Neural crest cell (in vitro differentiated cells): ENCODE results near the gene ASB3. TPM values are rescaled to one million over a fixed set of nuclear protein-coding genes. Genes with fewer than 3 reads are reported as not detected.
A peak's percentile ranks its signal among the peaks of the same experiment; 100 is the strongest.

Experiments used
- DNase-seq: peaks from one replicate; pipeline ENCODE4 v3.0.0; 2021; ENCODE audit warnings: low read depth, mixed read lengths, low spot score
- H3K27ac Mint-ChIP-seq: one replicate; pipeline ENCODE4 v1.8.0; 2021; ENCODE audit warnings: mild to moderate bottlenecking, mixed read lengths; ENCODE audit not compliant: unreplicated experiment
- H3K27me3 Mint-ChIP-seq: 2 replicates; pipeline ENCODE4 v1.8.0; 2021; ENCODE audit warnings: low read depth, mild to moderate bottlenecking, mixed read lengths
- H3K36me3 Mint-ChIP-seq: 2 replicates; pipeline ENCODE4 v1.8.0; 2021; ENCODE audit warnings: low read depth, mild to moderate bottlenecking, mixed read lengths
- H3K4me1 Mint-ChIP-seq: 2 replicates; pipeline ENCODE4 v1.8.0; 2021; ENCODE audit warnings: mixed read lengths
- H3K4me3 Mint-ChIP-seq: one replicate; pipeline ENCODE4 v1.8.0; 2021; ENCODE audit warnings: mild to moderate bottlenecking, mixed read lengths
- H3K9me3 Mint-ChIP-seq: 2 replicates; pipeline ENCODE4 v1.8.0; 2021; ENCODE audit warnings: mixed read lengths
- total RNA-seq: library from RNA; stranded (reverse); gene quantifications from 2 replicates; pipeline ENCODE4 v1.2.1, GENCODE V29; 2021
- TF ChIP-seq, protein P1 (sequence below): fragments of 200-600 bp; sonication (generic); conservative IDR thresholded peaks from 2 replicates; pipeline ENCODE4 v1.5.0; 2021; ENCODE audit warnings: antibody characterized with exemption, mild to moderate bottlenecking

Gene ASB3
- total RNA-seq, 1 donor from 2014 or later = 36.8 TPM

DNA sequence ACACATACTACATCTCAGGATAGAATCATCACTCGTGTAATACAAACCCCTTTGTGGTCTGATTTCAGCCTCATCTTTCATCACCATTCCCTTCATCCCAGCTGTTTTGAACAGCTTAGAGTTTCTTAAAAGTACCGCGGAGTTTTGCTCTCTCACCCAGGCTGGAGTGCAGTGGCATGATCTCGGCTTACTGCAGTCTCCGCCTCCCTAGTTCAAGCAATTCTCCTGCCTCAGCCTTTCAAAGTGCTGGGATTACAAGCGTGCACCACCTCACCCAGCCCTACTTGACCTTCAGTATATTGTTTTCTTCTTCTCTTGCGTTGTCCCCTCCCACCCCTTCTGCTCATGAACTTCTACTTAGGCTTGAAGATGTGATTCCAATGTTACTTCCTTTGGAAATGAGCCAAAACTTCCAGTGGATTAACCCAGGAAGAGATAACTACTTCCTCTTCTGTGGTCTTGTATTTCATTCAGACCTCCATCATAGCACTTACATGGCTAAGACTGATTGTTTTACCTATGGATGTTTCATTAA, 15.9 kb upstream of the ASB3 start:
- Mint-ChIP-seq H3K4me3 (no peak overlapping the region), H3K9me3 (no peaks in the 10 kb centered on the region), H3K27me3 (no peaks in the 10 kb centered on the region), H3K36me3 (no peaks in the 10 kb centered on the region), H3K4me1 (no peaks in the 10 kb centered on the region), H3K27ac (peak overlapping the region; percentile 19)
- TF ChIP-seq, protein P1, sequence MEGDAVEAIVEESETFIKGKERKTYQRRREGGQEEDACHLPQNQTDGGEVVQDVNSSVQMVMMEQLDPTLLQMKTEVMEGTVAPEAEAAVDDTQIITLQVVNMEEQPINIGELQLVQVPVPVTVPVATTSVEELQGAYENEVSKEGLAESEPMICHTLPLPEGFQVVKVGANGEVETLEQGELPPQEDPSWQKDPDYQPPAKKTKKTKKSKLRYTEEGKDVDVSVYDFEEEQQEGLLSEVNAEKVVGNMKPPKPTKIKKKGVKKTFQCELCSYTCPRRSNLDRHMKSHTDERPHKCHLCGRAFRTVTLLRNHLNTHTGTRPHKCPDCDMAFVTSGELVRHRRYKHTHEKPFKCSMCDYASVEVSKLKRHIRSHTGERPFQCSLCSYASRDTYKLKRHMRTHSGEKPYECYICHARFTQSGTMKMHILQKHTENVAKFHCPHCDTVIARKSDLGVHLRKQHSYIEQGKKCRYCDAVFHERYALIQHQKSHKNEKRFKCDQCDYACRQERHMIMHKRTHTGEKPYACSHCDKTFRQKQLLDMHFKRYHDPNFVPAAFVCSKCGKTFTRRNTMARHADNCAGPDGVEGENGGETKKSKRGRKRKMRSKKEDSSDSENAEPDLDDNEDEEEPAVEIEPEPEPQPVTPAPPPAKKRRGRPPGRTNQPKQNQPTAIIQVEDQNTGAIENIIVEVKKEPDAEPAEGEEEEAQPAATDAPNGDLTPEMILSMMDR = no peak
- no peak for DNase-seq

DNA sequence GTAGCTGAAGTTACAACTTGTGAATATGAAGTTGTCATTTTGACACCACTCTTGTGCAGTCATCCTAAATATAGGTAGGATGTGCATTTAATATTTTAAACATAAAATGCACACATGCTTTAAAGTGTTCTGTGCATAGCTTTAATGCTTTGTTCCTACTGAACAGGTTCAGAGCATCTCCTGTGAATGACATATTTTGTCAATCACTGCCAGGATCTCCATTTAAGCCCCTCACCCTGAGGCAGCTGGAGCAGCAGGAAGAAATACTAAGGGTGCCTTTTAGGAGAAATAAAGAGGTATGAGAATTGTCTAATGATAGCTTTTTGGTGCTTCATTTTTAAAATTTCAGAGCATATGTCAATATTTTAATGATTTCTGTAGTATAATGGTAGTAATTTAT, 14.8 kb upstream of the ASB3 start:
- Mint-ChIP-seq H3K4me1 (no peaks in the 10 kb centered on the region), H3K27ac (no peak overlapping the region), H3K36me3 (no peaks in the 10 kb centered on the region), H3K4me3 (no peak overlapping the region), H3K9me3 (no peaks in the 10 kb centered on the region), H3K27me3 (no peaks in the 10 kb centered on the region)
- no peak for DNase-seq
- TF ChIP-seq, protein P1 = no peak

DNA sequence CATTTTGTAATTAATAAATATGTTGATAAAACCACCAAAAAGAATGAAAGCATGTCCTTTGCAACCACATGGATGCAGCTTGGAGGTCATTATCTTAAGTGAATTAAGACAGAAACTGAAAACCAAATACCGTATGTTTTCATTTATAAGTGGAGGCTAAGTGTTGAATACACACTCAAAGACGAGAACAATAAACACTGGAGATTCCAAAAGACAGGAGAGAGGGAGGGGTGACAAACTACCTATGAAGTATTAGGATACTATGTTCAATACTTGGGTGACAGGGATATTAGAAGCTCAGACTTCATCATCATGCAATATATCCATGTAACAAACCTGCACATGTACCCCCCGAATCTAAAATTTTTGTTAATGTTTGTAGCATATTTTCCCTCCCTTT, 7.1 kb upstream of the ASB3 start:
- Mint-ChIP-seq H3K27ac (no peak overlapping the region), H3K4me3 (no peak overlapping the region), H3K27me3 (no peaks in the 10 kb centered on the region), H3K4me1 (no peaks in the 10 kb centered on the region), H3K9me3 (no peaks in the 10 kb centered on the region), H3K36me3 (no peaks in the 10 kb centered on the region)
- TF ChIP-seq, protein P1 = no peak
- no peak for DNase-seq

DNA sequence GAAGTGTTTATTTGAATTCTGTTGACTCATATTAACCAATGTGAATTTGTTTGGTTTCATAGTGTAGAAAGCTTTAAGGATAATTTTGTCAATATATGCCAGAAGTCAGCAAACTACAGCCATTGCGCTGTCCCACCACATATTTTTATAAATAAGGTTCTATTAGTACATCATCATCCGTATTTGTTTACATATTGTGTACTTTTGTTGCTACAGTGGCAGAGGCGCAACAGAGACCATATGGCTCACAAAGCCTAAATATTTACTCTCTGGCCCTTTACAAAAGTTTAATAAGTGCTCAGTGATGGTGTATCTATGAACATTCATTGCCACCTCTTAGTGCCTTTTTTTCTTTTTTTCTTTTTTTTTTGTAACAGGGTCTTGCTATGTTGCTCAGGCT, 6.5 kb upstream of the ASB3 start:
- Mint-ChIP-seq H3K4me3 (no peak overlapping the region), H3K27ac (no peak overlapping the region), H3K27me3 (no peaks in the 10 kb centered on the region), H3K9me3 (no peaks in the 10 kb centered on the region), H3K36me3 (no peaks in the 10 kb centered on the region), H3K4me1 (peaks cover 5% of the 10 kb centered on the region)
- no peak for DNase-seq
- TF ChIP-seq, protein P1 = no peak

DNA sequence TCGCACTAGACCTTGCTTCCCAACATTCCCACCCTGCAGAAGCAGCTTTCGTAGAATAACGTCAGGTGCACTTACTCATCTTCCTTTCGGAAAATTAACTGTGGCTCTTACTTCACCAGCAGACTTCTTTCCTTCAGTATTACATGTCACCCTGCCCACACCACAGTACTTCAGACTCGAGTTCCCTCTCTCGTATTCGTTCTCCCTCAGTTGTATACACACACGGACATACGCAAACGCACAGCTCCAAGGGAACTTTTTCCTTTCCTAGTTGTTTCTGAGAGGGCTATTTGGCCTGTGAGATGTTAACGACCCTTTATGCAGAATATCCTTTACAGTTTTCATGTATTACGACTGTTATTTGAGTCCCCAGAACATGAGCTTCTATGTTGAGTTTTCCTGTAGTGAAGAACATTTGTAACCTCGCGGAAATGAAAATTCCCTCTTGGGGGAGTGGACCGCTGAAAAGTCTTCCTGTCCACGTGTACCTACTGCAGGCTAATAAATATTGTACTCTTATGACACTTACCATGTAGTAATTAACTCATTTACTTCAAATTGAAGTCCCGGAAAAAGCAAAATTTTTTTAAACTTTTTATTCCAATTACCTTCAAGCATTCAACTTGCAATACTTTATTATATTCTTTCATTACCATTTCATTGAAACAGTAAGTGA, 999 bp upstream of the ASB3 start:
- Mint-ChIP-seq H3K27ac (peak overlapping the region; percentile 90), H3K4me3 (peak overlapping the region; percentile 96), H3K27me3 (no peaks in the 10 kb centered on the region), H3K36me3 (no peaks in the 10 kb centered on the region), H3K4me1 (peaks cover 39% of the 10 kb centered on the region), H3K9me3 (no peaks in the 10 kb centered on the region)
- TF ChIP-seq, protein P1 = no peak
- no peak for DNase-seq
